GM18951 (cell line): ENCODE measurements around the gene RARS2.

Source experiments
- POLR2A ChIP-seq: IDR thresholded peaks from 4 replicates; pipeline ENCODE4 v1.6.1; 2011; ENCODE audit warnings: mild to moderate bottlenecking; ENCODE audit not compliant: insufficient read length, insufficient read depth; ENCODE audit errors: extremely low read depth
- in situ Hi-C: fragments of 300-500 bp; cut with MboI; formaldehyde crosslinking; loops from one replicate; pipeline ENCODE4 v1.12.0; 2022; ENCODE audit warnings: low sequenced_read_pairs, mixed read lengths, inconsistent platforms; ENCODE audit not compliant: unreplicated experiment

Gene RARS2

DNA sequence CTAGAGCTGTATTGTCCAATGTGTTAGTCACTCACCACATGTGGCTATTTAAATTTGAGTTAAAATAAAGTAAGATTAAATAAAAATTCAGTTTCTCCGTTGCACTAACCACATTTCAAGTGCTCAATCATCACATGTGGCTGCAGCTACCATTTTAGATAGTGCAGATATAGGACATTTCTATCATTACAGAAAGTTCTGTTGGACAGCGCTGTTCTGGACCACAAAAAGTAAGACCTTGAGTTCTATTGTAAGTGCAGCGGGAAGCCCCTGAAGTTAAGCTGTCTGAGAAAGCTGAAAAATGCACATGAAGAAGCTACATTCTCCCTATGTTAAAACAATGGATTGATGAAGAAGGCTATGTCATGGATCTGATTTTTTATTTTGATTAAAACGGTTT is 1.2 kb upstream of the RARS2 start:
- TF ChIP-seq POLR2A = no peak
- in situ Hi-C loops = no loop called here

DNA sequence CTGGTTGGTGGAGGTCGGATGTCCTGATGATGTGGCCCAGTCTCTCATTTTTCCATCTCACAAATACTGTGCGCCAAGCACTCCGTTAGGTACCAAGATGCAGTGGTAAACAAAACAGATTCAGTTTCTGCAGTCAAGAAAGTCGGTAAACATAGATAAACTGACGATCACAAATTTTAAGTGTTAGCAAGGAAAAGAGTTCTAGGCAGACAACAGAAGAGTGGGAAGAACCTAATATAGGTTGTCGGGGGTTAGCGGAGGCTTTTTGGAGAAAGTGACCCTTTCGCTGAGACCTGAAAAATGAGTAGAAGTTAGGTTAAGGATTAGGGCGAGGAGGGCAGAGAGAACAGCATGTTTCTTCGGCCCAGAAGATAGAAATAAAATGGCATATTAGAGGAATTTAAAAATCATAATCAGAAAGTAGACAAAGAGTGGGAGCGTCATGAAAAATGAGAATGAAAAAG is 662 bp upstream of the RARS2 start:
- in situ Hi-C loops = no loop called here
- TF ChIP-seq POLR2A = no peak

DNA sequence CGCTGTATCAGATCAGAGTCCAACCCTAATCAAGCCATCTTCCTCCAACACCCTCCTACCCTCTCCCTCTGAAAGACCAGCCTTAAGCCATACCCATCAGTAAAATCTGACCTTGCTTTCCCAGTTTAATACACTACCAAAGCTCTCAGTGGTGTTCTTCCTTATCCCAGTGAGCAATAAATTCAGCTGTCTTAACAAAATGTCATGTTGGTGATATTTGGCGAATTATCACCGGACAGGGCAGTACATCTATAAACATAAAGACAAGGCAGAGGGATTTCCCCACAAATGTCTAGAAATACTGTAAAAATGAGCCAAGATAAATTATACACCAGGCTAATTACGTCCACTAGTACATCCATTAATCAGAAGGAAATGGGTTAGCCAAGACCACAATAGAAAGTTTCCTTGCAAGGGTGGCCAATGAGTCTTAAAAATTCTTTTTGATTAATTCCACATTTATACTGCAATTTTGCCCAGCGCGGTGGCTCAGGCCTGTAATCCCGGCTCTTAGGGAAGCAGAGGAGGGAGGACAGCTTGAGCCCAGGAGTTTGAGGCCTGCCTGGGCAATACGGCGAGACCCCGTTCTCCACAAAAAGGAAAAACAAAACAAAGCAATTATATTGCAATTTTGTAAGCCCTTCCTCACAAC is 905 bp downstream of the RARS2 start:
- in situ Hi-C loops = no loop called here
- TF ChIP-seq POLR2A = no peak

DNA sequence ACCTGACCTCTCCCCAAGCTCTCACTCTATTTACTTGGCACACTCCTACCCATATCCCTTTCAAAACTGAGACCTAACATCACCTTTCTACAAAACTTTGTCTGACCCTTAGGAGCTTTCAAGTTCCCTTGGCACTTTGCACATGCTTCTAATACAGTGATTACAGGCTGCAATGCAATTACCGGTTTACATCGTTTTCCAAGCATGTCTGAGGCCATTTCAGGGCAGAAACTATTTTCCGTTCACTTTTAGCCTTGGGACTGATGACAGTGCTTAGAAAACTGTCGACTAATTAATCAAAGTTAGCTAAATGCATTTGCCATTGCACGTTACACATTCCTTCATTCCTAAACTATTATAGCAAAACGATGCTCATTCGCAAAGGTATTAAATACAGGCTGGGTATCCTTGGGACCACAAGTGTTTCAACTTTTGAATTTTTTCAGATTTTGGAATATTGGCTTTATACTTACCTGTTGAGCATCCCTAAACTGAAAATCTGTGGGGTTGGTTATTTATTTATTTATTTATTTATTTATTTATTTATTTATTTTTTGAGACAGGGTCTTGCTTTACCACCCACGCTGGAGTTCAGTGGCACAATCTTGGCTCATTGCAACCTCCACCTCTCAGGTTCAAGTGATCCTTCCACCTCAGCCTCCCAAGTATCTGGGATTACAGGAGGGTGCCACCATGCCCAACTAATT is 3.3 kb downstream of the RARS2 start:
- in situ Hi-C loops = no loop called here
- TF ChIP-seq POLR2A = no peak

DNA sequence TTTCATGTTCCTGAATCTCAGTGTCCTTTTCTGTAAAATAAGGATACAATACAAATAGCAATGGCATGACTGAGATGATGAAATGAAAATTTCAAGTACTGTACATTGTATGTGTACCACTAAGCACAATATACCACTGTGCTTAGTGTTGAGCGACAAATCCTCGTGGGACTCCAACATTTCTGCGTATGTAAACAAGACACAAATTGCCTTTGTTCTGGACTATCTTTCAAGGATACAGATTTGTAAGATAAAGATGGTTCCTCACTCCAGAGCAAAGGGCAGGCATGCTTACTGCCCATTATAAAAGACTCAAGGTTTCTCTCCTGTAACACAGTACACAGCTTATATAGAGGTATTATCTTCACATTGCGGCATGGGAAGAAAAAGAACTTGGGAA is 6.0 kb downstream of the RARS2 start:
- no peak for TF ChIP-seq POLR2A
- in situ Hi-C loops = no loop called here

DNA sequence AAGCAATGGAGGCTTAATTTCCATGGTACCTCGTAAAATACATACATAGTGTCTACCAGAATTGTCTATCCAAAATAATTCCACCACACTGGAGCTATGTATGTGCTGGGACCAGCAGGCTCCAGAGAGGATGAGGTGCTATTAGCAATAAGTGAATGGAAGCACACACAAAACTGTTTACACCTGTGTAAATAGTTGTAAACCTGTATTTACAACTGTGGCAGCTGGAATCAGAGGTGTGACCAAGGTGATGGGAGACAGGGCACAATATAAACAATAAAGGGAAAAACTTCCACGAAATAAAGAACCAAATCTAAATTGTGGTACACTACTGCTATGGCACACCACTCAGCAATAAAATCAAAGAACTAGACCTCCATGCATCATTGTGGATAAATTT is 14.4 kb downstream of the RARS2 start:
- in situ Hi-C loops = no loop called here
- TF ChIP-seq POLR2A = no peak

DNA sequence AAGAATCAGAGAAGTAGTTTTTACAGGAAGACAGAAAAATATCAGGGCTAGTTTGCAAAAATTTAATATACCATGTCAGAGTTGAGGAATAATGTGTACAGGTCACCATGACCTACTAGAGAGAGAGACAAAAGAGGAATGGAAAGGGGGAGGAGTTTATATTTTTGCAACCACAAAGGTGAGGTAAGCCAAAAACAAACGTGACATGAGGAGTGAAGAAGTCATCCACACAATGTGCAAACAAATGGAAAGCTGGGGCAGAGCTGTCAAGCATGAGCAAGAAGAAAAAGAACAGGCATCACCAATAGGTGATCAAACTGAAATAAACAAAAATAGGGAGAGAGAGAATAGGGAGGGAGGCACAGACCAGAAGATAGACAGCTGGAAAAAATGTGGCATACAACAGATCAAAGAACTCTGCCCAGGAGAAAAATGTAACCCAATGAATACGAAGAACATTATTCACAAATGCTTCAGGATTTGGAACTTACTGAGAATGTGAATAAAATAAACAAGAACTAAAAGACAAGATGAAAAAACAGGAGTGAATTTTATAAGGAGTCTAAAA is 15.5 kb downstream of the RARS2 start:
- in situ Hi-C loops = no loop called here
- no peak for TF ChIP-seq POLR2A

DNA sequence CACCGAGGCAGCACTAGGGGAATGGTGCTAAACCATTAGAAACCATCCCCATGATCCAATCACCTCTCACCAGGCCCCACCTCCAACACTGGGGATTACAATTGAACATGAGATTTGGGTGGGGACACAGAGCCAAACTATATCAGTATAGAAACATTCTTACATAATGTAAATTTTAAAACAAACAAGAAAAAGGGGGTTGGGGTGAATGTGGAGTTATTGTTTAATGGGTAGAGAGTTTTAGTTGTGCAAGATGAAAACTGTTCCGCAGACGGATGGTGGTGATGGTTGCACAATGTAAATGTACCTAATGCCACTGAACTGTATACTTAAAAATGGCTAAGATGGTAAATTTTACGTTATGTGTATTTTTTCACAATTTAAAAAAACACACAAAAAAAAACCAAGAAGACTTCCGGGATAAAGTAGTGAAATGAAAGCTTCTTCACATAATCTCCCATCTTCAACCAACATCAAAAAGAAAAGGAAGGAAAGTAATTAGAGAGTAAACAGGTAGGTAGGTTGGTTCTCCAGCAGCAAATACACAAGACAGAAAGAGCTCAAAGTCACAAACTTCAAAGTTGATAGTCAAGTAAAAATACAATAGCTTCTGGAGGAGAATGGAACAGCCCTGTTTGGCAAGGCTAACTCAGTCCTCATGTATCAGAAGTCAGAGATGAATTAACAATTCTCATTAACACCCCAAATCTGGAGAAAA is 16.3 kb downstream of the RARS2 start:
- no peak for TF ChIP-seq POLR2A
- in situ Hi-C loops = no loop called here

DNA sequence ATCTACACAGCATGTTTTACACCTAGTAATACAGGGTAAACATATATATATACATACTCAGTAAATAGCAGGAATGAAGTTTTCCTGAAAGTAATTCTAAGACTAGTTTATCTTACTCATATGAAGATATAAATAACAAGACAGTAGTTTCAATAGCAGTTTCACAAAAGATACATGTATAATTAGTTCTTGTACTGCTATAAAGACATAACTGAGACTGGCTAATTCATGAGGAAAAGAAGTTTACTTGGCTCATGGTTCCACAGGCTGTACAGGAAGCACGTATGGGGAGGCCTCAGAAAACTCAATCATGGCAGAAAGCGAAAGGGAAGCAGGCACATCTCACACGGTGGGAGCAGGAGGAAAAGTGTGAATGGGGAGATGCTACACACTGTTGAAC is 16.9 kb downstream of the RARS2 start:
- TF ChIP-seq POLR2A = no peak
- in situ Hi-C loops = no loop called here

DNA sequence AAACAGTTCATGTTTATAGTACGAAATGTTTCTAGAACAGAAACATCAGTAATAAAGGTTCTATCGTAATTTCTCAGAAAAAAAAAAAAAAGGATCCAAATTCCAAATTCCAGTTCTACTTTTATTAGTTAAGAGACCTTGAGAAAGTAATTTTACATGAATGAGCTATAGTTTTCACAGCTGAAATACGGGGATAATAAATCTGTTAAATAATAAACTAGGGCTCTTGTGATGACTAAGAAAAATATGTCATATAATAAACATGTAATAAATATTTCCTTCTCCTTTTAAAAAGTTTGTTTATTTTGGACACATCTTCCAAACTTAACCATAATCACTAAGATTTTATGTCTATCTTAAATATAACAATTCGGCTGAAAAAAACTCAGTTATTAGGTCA is 17.8 kb downstream of the RARS2 start:
- TF ChIP-seq POLR2A = no peak
- in situ Hi-C loops = no loop called here

DNA sequence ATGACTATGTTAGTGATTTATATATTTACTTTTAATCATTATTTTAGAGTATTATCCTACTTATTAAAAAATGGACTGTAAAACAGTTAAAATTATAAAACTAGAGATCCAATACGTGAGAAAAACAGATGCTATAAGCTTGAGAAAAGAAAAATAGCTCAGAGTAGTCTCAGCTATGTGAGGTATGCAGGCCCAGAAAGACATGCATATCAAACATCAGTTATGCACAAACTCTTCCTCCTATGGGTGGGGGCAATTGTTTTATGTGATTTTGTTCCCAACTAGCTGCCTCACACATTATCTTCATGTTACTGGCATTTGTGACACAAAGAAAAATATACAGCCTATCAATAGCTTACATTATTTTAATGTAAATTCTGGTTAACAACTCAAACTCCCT is 28.8 kb downstream of the RARS2 start:
- in situ Hi-C loops = no loop called here
- no peak for TF ChIP-seq POLR2A

DNA sequence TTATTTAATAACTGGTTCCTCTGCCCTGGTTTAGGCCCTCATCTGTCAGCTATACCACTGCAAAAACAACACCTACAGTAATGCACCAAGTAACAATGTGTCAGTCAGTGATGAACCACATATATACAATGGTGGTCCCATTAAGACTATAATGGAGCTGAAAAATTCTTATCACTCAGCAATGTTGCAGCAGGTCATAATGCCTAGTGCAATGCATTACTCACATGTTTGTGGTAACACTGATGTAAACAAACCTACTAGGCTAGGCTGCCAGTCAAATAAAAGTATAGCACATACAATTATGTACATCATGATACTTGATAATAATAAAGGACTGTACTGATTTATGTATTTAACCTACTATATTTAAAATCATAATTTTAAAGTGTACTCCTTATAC is 31.3 kb downstream of the RARS2 start:
- in situ Hi-C loops = no loop called here
- no peak for TF ChIP-seq POLR2A

DNA sequence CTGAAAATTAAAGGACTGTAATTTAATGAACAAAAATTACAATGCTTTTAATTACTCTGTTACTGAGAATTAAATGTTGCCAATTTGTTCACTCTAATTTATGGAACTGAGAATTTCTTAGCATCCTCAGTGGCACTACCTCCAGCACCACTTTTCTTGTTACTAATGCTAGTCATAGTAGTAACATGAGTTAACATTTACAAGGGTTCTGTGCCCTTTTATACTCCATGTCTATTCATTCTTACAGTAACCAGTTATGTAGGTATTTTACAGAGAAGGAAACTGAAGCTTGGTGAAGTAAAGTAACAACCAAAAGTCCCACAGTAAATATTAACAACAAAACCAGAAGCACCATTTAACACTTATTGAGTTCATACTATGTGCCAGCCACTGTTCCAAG is 34.3 kb downstream of the RARS2 start:
- in situ Hi-C loops = no loop called here
- no peak for TF ChIP-seq POLR2A

DNA sequence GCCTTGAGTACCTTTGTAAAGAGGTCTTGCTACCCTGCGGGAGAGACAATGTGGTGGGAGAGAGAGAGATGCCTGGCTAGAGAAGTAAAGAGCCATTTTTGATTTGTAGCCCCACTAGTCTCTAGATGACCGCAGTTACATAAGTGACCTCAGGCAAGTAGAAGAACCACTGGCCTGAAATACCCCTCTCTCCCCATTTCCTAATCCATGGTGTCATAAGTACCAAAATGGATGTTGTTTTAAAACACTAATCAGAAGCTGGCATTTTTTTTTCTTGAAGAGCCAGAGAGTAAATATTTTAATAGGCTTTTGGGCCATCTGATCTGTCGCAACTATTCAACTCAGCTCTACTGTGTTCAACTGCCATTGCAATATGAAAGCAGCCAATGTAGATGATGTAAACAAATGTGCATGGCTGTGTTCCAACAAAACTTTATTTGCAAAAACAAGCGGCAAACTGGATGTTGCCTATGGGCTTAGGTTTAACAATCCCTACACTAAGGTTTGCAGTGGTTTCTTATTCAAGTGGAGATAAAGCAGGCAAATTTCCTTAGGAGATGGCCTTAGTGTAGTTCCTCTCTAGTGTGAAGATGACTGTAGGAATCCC is 36.5 kb downstream of the RARS2 start:
- in situ Hi-C loops = no loop called here

DNA sequence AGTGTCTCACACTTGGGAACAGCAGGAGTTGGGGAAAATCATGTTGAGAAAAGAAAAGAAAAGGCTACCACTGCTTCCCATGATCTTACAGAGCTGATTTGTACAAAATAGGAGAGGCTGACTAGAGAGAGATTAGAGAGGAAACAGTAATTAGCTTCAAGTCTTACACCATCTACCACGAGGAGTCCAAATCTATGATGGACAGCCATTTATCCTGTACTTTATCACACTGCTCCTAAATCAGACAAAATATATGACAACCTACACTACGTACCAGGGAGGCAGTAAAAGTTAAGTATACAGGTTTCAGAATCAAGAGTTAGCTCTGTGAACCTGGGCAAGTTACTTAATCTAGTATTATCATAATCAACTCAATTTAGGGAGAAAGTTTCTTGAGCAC is 38.0 kb downstream of the RARS2 start:
- no peak for TF ChIP-seq POLR2A
- in situ Hi-C loops = no loop called here

More for the DNA sequence above, 36.5 kb downstream of the RARS2 start:
- TF ChIP-seq POLR2A = no peak
